Measurements from ENCODE around the gene CCNQ. TPM values are rescaled to one million over a fixed set of nuclear protein-coding genes. Genes with fewer than 3 reads are reported as not detected.

Gene CCNQ
- total RNA-seq = 10 to 100 TPM; 48.0 to 65.0 TPM

DNA sequence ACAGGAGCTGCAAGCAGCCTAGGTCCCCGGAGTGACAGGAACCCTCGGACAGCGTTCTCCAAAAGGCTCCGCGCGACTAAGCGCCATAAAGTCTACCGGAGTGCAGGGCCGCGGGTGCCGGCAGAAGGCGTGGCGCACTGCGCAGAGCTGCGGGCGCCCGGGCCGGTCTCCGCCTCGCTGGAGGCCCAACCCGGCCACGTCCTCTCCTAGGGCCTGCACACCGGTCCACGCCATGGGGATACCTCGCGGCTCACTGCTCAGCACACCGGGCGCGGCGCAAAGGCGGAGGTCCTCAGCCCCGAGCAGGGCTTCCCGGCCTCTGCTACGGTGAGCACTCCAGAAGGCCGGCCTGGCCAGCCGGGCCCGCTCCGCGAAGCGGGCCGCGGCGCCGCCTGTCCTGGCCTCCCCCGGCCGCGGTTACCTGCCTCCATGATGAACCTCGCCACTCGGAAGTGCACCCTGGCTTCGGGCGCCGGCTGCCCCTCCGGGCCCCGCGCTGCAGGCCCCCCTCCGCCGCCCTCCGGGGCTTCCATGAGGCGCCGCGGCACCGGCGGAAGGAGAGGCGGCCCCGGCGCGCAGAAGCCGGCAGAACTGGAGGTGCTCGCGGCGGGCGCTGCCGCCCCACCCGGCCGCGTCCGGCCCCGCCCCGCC is at the start of gene CCNQ:
CCNQ (minus strand) TSS at position 599 of the 651 bp plus-strand sequence; CDS start at position 533, 66 bp downstream.
- TF ChIP-seq CTCF (IDR thresholded peaks at IDR 0.05) = no peak
- H3K4me3 ChIP-seq = peak within 1 kb of the TSS; percentile 49 to 71
- H3K9me3 ChIP-seq = no peaks in the 10 kb centered on the region
- H3K36me3 ChIP-seq = peaks cover 5% of the 10 kb centered on the region
- H3K27ac ChIP-seq = peak within 1 kb of the TSS; percentile 68 to 79
- no peak for DNase-seq (ENCODE audit: low spot score)
- H3K4me1 ChIP-seq = peaks cover 0 to 16% of the 10 kb centered on the region in 2 donors
- H3K27me3 ChIP-seq = no peaks in the 10 kb centered on the region

- H3K9me3 ChIP-seq = no peaks in the 10 kb centered on the region
- H3K36me3 ChIP-seq = no peaks in the 10 kb centered on the region
- peaks cover 0 to 8% of the 10 kb centered on the region in 2 donors for H3K4me1 ChIP-seq
- no peak for DNase-seq (ENCODE audit: low spot score)
- H3K27ac ChIP-seq = no peak overlapping the region
- TF ChIP-seq CTCF (IDR thresholded peaks at IDR 0.05) = no peak
- peak overlapping the region in 1 of 2 donors; percentile 27 for H3K4me3 ChIP-seq
- H3K27me3 ChIP-seq = peaks cover 0 to 18% of the 10 kb centered on the region in 2 donors
Observed at GRCh38 chrX:153647461-153648357, 48.8 kb upstream of the CCNQ start.

DNA sequence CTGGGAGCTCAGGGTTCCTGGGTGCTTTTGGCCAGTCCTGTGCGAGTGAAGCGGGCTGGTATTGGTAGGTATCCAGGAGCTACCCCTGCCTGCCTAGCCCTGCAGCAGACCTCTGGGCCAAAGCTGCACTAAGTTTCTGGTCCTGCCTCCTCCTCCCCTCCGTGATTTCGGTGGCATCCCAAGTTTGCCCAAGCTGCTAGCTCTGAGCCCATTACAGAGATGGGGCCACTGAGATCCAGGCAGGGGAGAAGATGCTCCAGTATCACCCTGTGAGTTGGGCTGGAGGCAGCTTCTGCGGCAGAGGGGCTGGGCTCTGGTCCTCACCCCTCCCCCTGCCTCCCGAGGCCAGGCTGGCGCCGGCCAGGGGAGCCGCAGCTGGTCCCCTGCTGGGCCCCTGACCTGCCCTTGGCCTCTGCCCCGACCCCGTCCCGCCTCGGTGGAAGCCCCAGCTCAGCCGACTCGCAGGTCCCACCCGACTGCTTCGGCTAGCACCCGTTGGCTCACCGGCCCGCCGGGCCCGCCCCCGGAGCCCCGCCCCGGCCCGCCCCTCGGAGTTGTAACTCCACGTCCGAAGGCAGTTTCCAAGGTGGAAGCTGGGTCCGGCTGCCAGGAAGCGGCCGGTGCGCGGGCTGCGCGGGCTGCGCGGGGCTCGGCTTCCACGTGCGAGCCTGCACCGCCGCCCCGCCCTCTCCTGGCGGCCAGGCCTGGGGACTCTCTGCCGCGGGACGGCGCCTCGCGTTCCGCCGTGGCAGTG is 47.9 kb upstream of the CCNQ start, which contains the start of gene DUSP9:
DUSP9 (plus strand) TSS at position 584 of the 754 bp plus-strand sequence. CDS start 751 bp downstream, outside the sequence.
- TF ChIP-seq CTCF (IDR thresholded peaks at IDR 0.05) = no peak
- peak within 1 kb of the TSS in 1 of 2 donors; percentile 27 for H3K4me3 ChIP-seq
- no peak for DNase-seq (ENCODE audit: low spot score)
- no peaks in the 10 kb centered on the region for H3K9me3 ChIP-seq
- no peak within 1 kb of the TSS for H3K27ac ChIP-seq
- no peaks in the 10 kb centered on the region for H3K36me3 ChIP-seq
- H3K27me3 ChIP-seq = peaks cover 0 to 27% of the 10 kb centered on the region in 2 donors
- H3K4me1 ChIP-seq = peaks cover 0 to 17% of the 10 kb centered on the region in 2 donors

- Histone ChIP-seq H3K27me3 (peaks cover 0 to 27% of the 10 kb centered on the region in 2 donors), H3K36me3 (no peaks in the 10 kb centered on the region), H3K9me3 (no peaks in the 10 kb centered on the region), H3K4me3 (no peak overlapping the region), H3K27ac (no peak overlapping the region), H3K4me1 (peaks cover 0 to 20% of the 10 kb centered on the region in 2 donors)
- no peak for DNase-seq (ENCODE audit: low spot score)
- no peak for TF ChIP-seq CTCF (IDR thresholded peaks at IDR 0.05)
Observed at GRCh38 chrX:153645921-153646488, 47.1 kb upstream of the CCNQ start.

DNA sequence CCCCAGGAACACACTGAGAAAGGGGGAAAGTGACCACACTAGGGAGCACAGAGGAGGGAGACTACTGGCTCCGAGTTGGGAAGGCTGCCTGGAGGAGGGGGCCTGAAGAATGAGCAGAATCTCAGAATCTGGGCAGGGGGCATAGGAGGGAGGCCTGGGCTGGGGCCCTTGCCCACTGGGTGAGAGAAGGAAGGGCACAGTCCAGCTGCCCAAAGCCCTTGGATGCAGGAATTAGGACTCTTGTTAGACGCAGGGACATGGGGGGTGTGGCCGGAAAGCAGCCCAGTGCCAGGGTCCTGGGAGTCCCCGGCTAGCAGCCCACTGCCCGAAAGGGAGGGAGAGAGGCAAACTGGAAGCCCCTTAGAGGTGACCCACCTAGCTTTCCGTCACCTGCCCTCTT is 46.2 kb upstream of the CCNQ start:
- H3K27ac ChIP-seq = no peak overlapping the region

More for the DNA sequence above, 46.2 kb upstream of the CCNQ start:
- Histone ChIP-seq H3K27me3 (peaks cover 0 to 27% of the 10 kb centered on the region in 2 donors), H3K9me3 (no peaks in the 10 kb centered on the region), H3K4me3 (no peak overlapping the region), H3K36me3 (no peaks in the 10 kb centered on the region), H3K4me1 (peaks cover 0 to 20% of the 10 kb centered on the region in 2 donors)
- no peak for DNase-seq (ENCODE audit: low spot score)
- no peak for TF ChIP-seq CTCF (IDR thresholded peaks at IDR 0.05)

Measured in right atrium auricular region (tissue), 2 donors.